ENCODE measurements around the gene APOL2. TPM values are rescaled to one million over a fixed set of nuclear protein-coding genes. Genes with fewer than 3 reads are reported as not detected.

Gene APOL2
- total RNA-seq, result 37.4 and 46.2 TPM in 2 replicates

GRCh38 chr22:36239401-36240171, at the start of gene APOL2:
Gene APOL2 (minus strand): TSS chr22:36239527. CDS start chr22:36233162, 6,365 bp downstream.

DNA sequence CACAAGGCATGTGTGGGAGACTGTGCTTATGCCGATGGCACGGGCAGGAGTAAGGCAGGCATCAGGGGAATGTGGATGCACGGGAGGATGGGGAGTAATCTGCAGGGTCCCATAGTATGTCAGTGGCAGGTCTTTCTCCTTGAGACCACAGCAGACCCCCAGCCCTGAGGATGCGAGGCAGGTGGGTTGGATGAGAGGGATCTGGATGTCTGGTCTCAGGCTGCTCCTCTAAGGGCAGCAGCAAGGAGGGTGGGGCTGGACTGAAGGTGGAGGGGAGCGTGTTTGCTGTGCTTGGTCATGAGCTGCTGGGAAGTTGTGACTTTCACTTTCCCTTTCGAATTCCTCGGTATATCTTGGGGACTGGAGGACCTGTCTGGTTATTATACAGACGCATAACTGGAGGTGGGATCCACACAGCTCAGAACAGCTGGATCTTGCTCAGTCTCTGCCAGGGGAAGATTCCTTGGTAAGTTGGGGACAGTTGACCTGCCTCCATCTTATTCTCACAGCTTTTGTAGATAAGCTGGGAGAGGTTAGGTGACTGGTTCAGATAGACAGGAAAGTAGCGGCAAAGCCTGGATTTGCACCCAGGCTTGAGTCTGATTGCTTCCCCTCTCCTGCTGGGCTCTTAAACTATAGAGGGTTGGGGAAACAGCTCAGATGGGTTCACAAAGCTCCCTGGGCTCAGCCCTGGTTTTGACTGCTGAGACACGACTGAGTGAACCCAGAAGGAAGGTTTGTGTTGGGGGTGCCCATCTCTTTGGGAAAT, 13.6 kb upstream of the APOL2 start, which contains the start of gene APOL1:
APOL1 (plus strand) TSS at position 380 of the 769 bp plus-strand sequence. CDS start 1,823 bp downstream, outside the sequence.

GRCh38 chr22:36201630-36202319, 37.6 kb downstream of the APOL2 start, which contains the start of gene APOL4:
Gene APOL4 (minus strand): TSS chr22:36201809. CDS start chr22:36201734, 75 bp downstream.

Other genes starting within 250 kb of the APOL2 start
- gene RBFOX2, start 210.7 kb downstream of the APOL2 start, total RNA-seq, result 147 and 164 TPM in 2 replicates
- gene APOL3, start 78.8 kb downstream of the APOL2 start, total RNA-seq, result 13.5 and 14.0 TPM in 2 replicates
- gene APOL4, start 37.7 kb downstream of the APOL2 start, total RNA-seq, result 0.65 and 2.3 TPM in 2 replicates
- gene APOL1, start 13.6 kb upstream of the APOL2 start, total RNA-seq, result 30.2 and 44.3 TPM in 2 replicates
- gene MYH9, start 148.4 kb upstream of the APOL2 start, total RNA-seq, result 375 and 451 TPM in 2 replicates
- 21.8 and 30.0 TPM in 2 replicates for gene TXN2, start 242.1 kb upstream of the APOL2 start, total RNA-seq